A549 (cell line): ENCODE data around the gene CCDC33.

Experiments
- CTCF ChIP-seq: fragments of >200 bp; sonication (Bioruptor Twin); formaldehyde crosslinking; IDR thresholded peaks from 3 replicates; pipeline ENCODE4 v1.5.1; 2016
- HOXA7 ChIP-seq: fragments of 250-450 bp; sonication (Bioruptor Pico); IDR thresholded peaks from 2 replicates; pipeline ENCODE4 v1.5.0; 2020; ENCODE audit warnings: mild to moderate bottlenecking, moderate library complexity
- JUNB ChIP-seq: fragments of >200 bp; sonication (Bioruptor Twin); formaldehyde crosslinking; IDR thresholded peaks from 2 replicates; pipeline ENCODE4 v1.6.1; 2016
- POLR2A ChIP-seq: IDR thresholded peaks from 2 replicates; pipeline ENCODE4 v1.6.1; 2012; ENCODE audit warnings: mild to moderate bottlenecking, low read length
- POLR2AphosphoS2 ChIP-seq: conservative IDR thresholded peaks from 2 replicates; pipeline ENCODE4 v1.6.1; 2012; ENCODE audit warnings: low read length, improper control_type of control experiment, inconsistent platforms
- RCOR1 ChIP-seq: fragments of 150-350 bp; IDR thresholded peaks from 2 replicates; pipeline ENCODE4 v1.6.1; 2014; ENCODE audit warnings: antibody characterized with exemption, low read length, low read depth
- REST ChIP-seq: fragments of 200-600 bp; sonication (generic); IDR thresholded peaks from 2 replicates; pipeline ENCODE4 v1.6.1; 2016; ENCODE audit warnings: antibody characterized with exemption, mild to moderate bottlenecking, moderate library complexity
- ZC3H11A ChIP-seq: fragments of 450-650 bp; IDR thresholded peaks from 2 replicates; pipeline ENCODE4 v1.6.1; 2014; ENCODE audit warnings: antibody characterized with exemption, mild to moderate bottlenecking

GRCh38 chr15:74278207-74278606 is 42.1 kb downstream of the CCDC33 start:
- TF ChIP-seq JUNB (no peak), CTCF (no peak), POLR2A (no peak), REST (no peak), ZC3H11A (no peak), RCOR1 (no peak), POLR2AphosphoS2 (no peak), HOXA7 (CRISPR knock-in tag) (no peak)
